Fibroblast of skin of abdomen (primary cell): ENCODE data around the gene PTPN2.
"Not testable (repeated sequence)": the region's sequence is repeated elsewhere in the genome, so short reads cannot be mapped to it uniquely, and the experiment has no call there.

Experiments
- DNase-seq: peaks from one replicate; pipeline ENCODE4 v3.0.0-alpha.2; 2013

Gene PTPN2

GRCh38 chr18:12770469-12771219 is 113.4 kb downstream of the PTPN2 start:
- no peak for DNase-seq

GRCh38 chr18:12769644-12770440 is 114.2 kb downstream of the PTPN2 start:
- DNase-seq: no peak

GRCh38 chr18:12769136-12769535 is 114.9 kb downstream of the PTPN2 start:
- no peak for DNase-seq

GRCh38 chr18:12768625-12769024 is 115.4 kb downstream of the PTPN2 start:
- DNase-seq: peak; percentile 10

GRCh38 chr18:12767580-12768155 is 116.4 kb downstream of the PTPN2 start:
- DNase-seq: no peak

- no peak for DNase-seq
Observed at GRCh38 chr18:12766986-12767433, 117.0 kb downstream of the PTPN2 start.

- no peak for DNase-seq
Observed at GRCh38 chr18:12765586-12765985, 118.5 kb downstream of the PTPN2 start.

- DNase-seq: no peak
Observed at GRCh38 chr18:12765126-12765525, 118.9 kb downstream of the PTPN2 start.

GRCh38 chr18:12758566-12758965 is 125.5 kb downstream of the PTPN2 start:
- DNase-seq: not testable (repeated sequence)

GRCh38 chr18:12756619-12757239 is 127.3 kb downstream of the PTPN2 start:
- DNase-seq: not testable (repeated sequence)

- not testable (repeated sequence) for DNase-seq
Observed at GRCh38 chr18:12755606-12756005, 128.4 kb downstream of the PTPN2 start.

GRCh38 chr18:12754511-12754910 is 129.5 kb downstream of the PTPN2 start:
- DNase-seq: no peak

GRCh38 chr18:12751891-12752290 is 132.1 kb downstream of the PTPN2 start:
- no peak for DNase-seq

- no peak for DNase-seq
Observed at GRCh38 chr18:12751503-12751884, 132.5 kb downstream of the PTPN2 start.

GRCh38 chr18:12750715-12751502 is 133.1 kb downstream of the PTPN2 start:
- DNase-seq: no peak

GRCh38 chr18:12750076-12750714 is 133.8 kb downstream of the PTPN2 start:
- DNase-seq: peak; percentile 18

GRCh38 chr18:12749121-12749520 is 134.9 kb downstream of the PTPN2 start:
- DNase-seq: no peak

GRCh38 chr18:12748671-12749070 is 135.4 kb downstream of the PTPN2 start:
- peak; percentile 13 for DNase-seq

GRCh38 chr18:12747530-12748315 is 136.3 kb downstream of the PTPN2 start:
- peak; percentile 63 for DNase-seq

- DNase-seq: peak; percentile 77
Observed at GRCh38 chr18:12745095-12745795, 138.8 kb downstream of the PTPN2 start.
